ENCODE data around the gene KIDINS220.

KIDINS220 gene

DNA sequence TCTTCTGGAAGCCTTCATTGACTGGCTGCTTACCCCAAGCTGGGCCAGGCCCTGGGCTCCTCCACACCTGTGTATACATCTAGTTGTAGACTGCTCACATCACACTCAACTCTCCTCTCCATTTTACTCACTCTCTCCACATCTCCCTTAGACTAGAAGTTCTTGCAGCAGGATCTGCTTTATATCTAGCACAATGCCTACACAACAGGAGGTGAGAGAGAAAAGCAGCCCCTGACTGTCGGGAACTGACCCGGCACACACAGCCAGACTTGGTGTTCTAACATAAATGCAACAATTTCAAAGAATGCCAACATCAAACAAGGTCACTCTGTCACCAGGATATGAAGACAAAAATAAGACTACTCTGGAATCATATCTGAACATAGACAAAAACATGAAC lies 5.9 kb downstream of the KIDINS220 start:
- ChIA-PET POLR2A (no interaction called here), CTCF (interaction anchor here (1.0 to 1.1 kb wide), 2 partner anchors 9 to 18 kb away, joined by 4 read pairs; no protein-coding TSS in a partner anchor)
- Histone ChIP-seq H3K36me3 (ENCODE audit: control insufficient read depth in 4 of 4, insufficient read depth in 4 of 4, low read length in 3 of 4) (peaks cover 0 to 2% (median 0%) of the 10 kb centered on the region in 4 experiments), H3K9me3 (ENCODE audit: control extremely low read depth in 1 of 5, control insufficient read depth in 4 of 5, insufficient read depth in 2 of 5, low read depth in 1 of 5, low read length in 4 of 5) (no peaks in the 10 kb centered on the region), H3K4me3 (ENCODE audit: control insufficient read depth in 1 of 7, extremely low read depth in 1 of 7, insufficient read depth in 4 of 7, low read depth in 2 of 7, low read length in 6 of 7) (no peak overlapping the region), H3K27ac (ENCODE audit: insufficient read depth in 1 of 2, low read depth in 1 of 2, low read length in 2 of 2, poor library complexity in 1 of 2, severe bottlenecking in 2 of 2) (no peak overlapping the region), H3K4me1 (ENCODE audit: control extremely low read depth in 1 of 4, control insufficient read depth in 4 of 4, insufficient read depth in 4 of 4, low read length in 3 of 4) (peaks cover 3 to 6% (median 6%) of the 10 kb centered on the region in 4 experiments), H3K27me3 (replicated peaks in 2 of 5; ENCODE audit: control insufficient read depth in 4 of 5, insufficient read depth in 5 of 5, low read length in 4 of 5) (no peaks in the 10 kb centered on the region)
- no peak for DNase-seq
- WGBS (ENCODE audit: insufficient coverage), result 100% methylated on average over 2 of the region's 2 CpGs

- ChIA-PET POLR2A (interaction anchor here (1.7 kb wide), 1 partner anchor 10 kb away, joined by 6 read pairs; the partner anchor contains the start of gene KIDINS220), CTCF (interaction anchor here (0.5 kb wide), 1 partner anchor 51 kb away, joined by 3 read pairs; no protein-coding TSS in a partner anchor)
- DNase-seq, result no peak
- no peaks in the 10 kb centered on the region for H3K9me3 ChIP-seq (ENCODE audit: control extremely low read depth in 1 of 5, control insufficient read depth in 4 of 5, insufficient read depth in 2 of 5, low read depth in 1 of 5, low read length in 4 of 5)
- H3K36me3 ChIP-seq (ENCODE audit: control insufficient read depth in 4 of 4, insufficient read depth in 4 of 4, low read length in 3 of 4), result peaks cover 2 to 15% (median 5%) of the 10 kb centered on the region in 4 experiments
- H3K4me3 ChIP-seq (ENCODE audit: control insufficient read depth in 1 of 7, extremely low read depth in 1 of 7, insufficient read depth in 4 of 7, low read depth in 2 of 7, low read length in 6 of 7), result no peak overlapping the region
- no peak overlapping the region for H3K27ac ChIP-seq (ENCODE audit: insufficient read depth in 1 of 2, low read depth in 1 of 2, low read length in 2 of 2, poor library complexity in 1 of 2, severe bottlenecking in 2 of 2)
- H3K4me1 ChIP-seq (ENCODE audit: control extremely low read depth in 1 of 4, control insufficient read depth in 4 of 4, insufficient read depth in 4 of 4, low read length in 3 of 4), result no peaks in the 10 kb centered on the region
- WGBS (ENCODE audit: insufficient coverage), result 96% methylated on average over 2 of the region's 2 CpGs
- H3K27me3 ChIP-seq (replicated peaks in 2 of 5; ENCODE audit: control insufficient read depth in 4 of 5, insufficient read depth in 5 of 5, low read length in 4 of 5), result no peaks in the 10 kb centered on the region
Measured at GRCh38 chr2:8827729-8828128, 9.7 kb downstream of the KIDINS220 start.

- Histone ChIP-seq H3K36me3 (ENCODE audit: control insufficient read depth in 4 of 4, insufficient read depth in 4 of 4, low read length in 3 of 4) (peaks cover 2 to 27% (median 9%) of the 10 kb centered on the region in 4 experiments), H3K4me3 (ENCODE audit: control insufficient read depth in 1 of 7, extremely low read depth in 1 of 7, insufficient read depth in 4 of 7, low read depth in 2 of 7, low read length in 6 of 7) (no peak overlapping the region), H3K27me3 (replicated peaks in 2 of 5; ENCODE audit: control insufficient read depth in 4 of 5, insufficient read depth in 5 of 5, low read length in 4 of 5) (no peaks in the 10 kb centered on the region), H3K9me3 (ENCODE audit: control extremely low read depth in 1 of 5, control insufficient read depth in 4 of 5, insufficient read depth in 2 of 5, low read depth in 1 of 5, low read length in 4 of 5) (no peaks in the 10 kb centered on the region), H3K27ac (ENCODE audit: insufficient read depth in 1 of 2, low read depth in 1 of 2, low read length in 2 of 2, poor library complexity in 1 of 2, severe bottlenecking in 2 of 2) (peak overlapping the region in 1 of 2 experiments; percentile 14), H3K4me1 (ENCODE audit: control extremely low read depth in 1 of 4, control insufficient read depth in 4 of 4, insufficient read depth in 4 of 4, low read length in 3 of 4) (peaks cover 0 to 14% (median 0%) of the 10 kb centered on the region in 4 experiments)
- ChIA-PET POLR2A (no interaction called here), CTCF (interaction anchor here (1.4 to 1.6 kb wide), 2 partner anchors 9 to 1619 kb away, joined by 3 to 4 read pairs; no protein-coding TSS in a partner anchor)
- no peak for DNase-seq
- WGBS (ENCODE audit: insufficient coverage), result 90% methylated on average over 3 of the region's 4 CpGs
Measured at GRCh38 chr2:8822218-8822617, 15.2 kb downstream of the KIDINS220 start.

- ChIA-PET CTCF (no interaction called here), POLR2A (no interaction called here)
- WGBS (ENCODE audit: insufficient coverage), result 75% methylated on average over 4 of the region's 8 CpGs
Measured at GRCh38 chr2:8821276-8822217, 15.9 kb downstream of the KIDINS220 start.

DNA sequence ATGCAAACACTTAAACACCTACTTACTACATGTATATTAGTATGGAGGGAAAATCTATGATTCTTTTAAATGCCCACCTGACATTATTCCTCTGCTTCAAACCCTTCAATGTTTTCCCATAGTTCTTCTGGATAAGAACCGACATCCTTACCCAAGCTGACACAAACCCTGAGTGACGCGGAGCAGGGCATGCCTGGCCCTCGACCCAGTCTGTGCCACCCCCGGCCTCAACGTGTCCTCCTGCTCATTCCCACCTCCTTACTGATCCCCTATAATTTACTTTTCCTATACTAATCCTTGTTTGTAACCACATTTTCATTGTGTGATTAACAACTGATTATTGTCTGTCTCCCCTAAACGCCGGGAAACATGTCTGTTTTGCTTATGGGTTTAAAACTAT lies 17.5 kb downstream of the KIDINS220 start:
- DNase-seq, result no peak
- POLR2A ChIA-PET, result no interaction called here
- no peaks in the 10 kb centered on the region for H3K27me3 ChIP-seq (replicated peaks in 2 of 5; ENCODE audit: control insufficient read depth in 4 of 5, insufficient read depth in 5 of 5, low read length in 4 of 5)
- H3K4me1 ChIP-seq (ENCODE audit: control extremely low read depth in 1 of 4, control insufficient read depth in 4 of 4, insufficient read depth in 4 of 4, low read length in 3 of 4), result peaks cover 0 to 14% (median 0%) of the 10 kb centered on the region in 4 experiments
- no peak overlapping the region for H3K27ac ChIP-seq (ENCODE audit: insufficient read depth in 1 of 2, low read depth in 1 of 2, low read length in 2 of 2, poor library complexity in 1 of 2, severe bottlenecking in 2 of 2)
- no peak overlapping the region for H3K4me3 ChIP-seq (ENCODE audit: control insufficient read depth in 1 of 7, extremely low read depth in 1 of 7, insufficient read depth in 4 of 7, low read depth in 2 of 7, low read length in 6 of 7)
- CTCF ChIA-PET, result interaction anchor here (0.6 kb wide), 1 partner anchor 515 kb away, joined by 3 read pairs; no protein-coding TSS in a partner anchor
- no peaks in the 10 kb centered on the region for H3K9me3 ChIP-seq (ENCODE audit: control extremely low read depth in 1 of 5, control insufficient read depth in 4 of 5, insufficient read depth in 2 of 5, low read depth in 1 of 5, low read length in 4 of 5)
- WGBS (ENCODE audit: insufficient coverage), result 91% methylated on average over 6 of the region's 8 CpGs
- H3K36me3 ChIP-seq (ENCODE audit: control insufficient read depth in 4 of 4, insufficient read depth in 4 of 4, low read length in 3 of 4), result peaks cover 3 to 27% (median 14%) of the 10 kb centered on the region in 4 experiments

More at GRCh38 chr2:8821276-8822217, 15.9 kb downstream of the KIDINS220 start:
- Histone ChIP-seq H3K4me1 (ENCODE audit: control extremely low read depth in 1 of 4, control insufficient read depth in 4 of 4, insufficient read depth in 4 of 4, low read length in 3 of 4) (peaks cover 0 to 14% (median 0%) of the 10 kb centered on the region in 4 experiments), H3K27me3 (replicated peaks in 2 of 5; ENCODE audit: control insufficient read depth in 4 of 5, insufficient read depth in 5 of 5, low read length in 4 of 5) (no peaks in the 10 kb centered on the region), H3K4me3 (ENCODE audit: control insufficient read depth in 1 of 7, extremely low read depth in 1 of 7, insufficient read depth in 4 of 7, low read depth in 2 of 7, low read length in 6 of 7) (no peak overlapping the region), H3K36me3 (ENCODE audit: control insufficient read depth in 4 of 4, insufficient read depth in 4 of 4, low read length in 3 of 4) (peaks cover 1 to 27% (median 11%) of the 10 kb centered on the region in 4 experiments), H3K27ac (ENCODE audit: insufficient read depth in 1 of 2, low read depth in 1 of 2, low read length in 2 of 2, poor library complexity in 1 of 2, severe bottlenecking in 2 of 2) (no peak overlapping the region), H3K9me3 (ENCODE audit: control extremely low read depth in 1 of 5, control insufficient read depth in 4 of 5, insufficient read depth in 2 of 5, low read depth in 1 of 5, low read length in 4 of 5) (no peaks in the 10 kb centered on the region)
- DNase-seq, result no peak

GRCh38 chr2:8819194-8819593 lies 18.2 kb downstream of the KIDINS220 start:
- Histone ChIP-seq H3K4me3 (ENCODE audit: control insufficient read depth in 1 of 7, extremely low read depth in 1 of 7, insufficient read depth in 4 of 7, low read depth in 2 of 7, low read length in 6 of 7) (no peak overlapping the region), H3K27me3 (replicated peaks in 2 of 5; ENCODE audit: control insufficient read depth in 4 of 5, insufficient read depth in 5 of 5, low read length in 4 of 5) (no peaks in the 10 kb centered on the region), H3K36me3 (ENCODE audit: control insufficient read depth in 4 of 4, insufficient read depth in 4 of 4, low read length in 3 of 4) (peaks cover 6 to 28% (median 15%) of the 10 kb centered on the region in 4 experiments), H3K4me1 (ENCODE audit: control extremely low read depth in 1 of 4, control insufficient read depth in 4 of 4, insufficient read depth in 4 of 4, low read length in 3 of 4) (peaks cover 0 to 14% (median 0%) of the 10 kb centered on the region in 4 experiments), H3K27ac (ENCODE audit: insufficient read depth in 1 of 2, low read depth in 1 of 2, low read length in 2 of 2, poor library complexity in 1 of 2, severe bottlenecking in 2 of 2) (no peak overlapping the region), H3K9me3 (ENCODE audit: control extremely low read depth in 1 of 5, control insufficient read depth in 4 of 5, insufficient read depth in 2 of 5, low read depth in 1 of 5, low read length in 4 of 5) (no peaks in the 10 kb centered on the region)
- CTCF ChIA-PET, result interaction anchor here (1.5 kb wide), 1 partner anchor 11 kb away, joined by 3 read pairs; no protein-coding TSS in a partner anchor
- DNase-seq, result no peak
- 95% methylated on average over 4 of the region's 5 CpGs for WGBS (ENCODE audit: insufficient coverage)
- POLR2A ChIA-PET, result no interaction called here

- no peaks in the 10 kb centered on the region for H3K27me3 ChIP-seq (replicated peaks in 2 of 5; ENCODE audit: control insufficient read depth in 4 of 5, insufficient read depth in 5 of 5, low read length in 4 of 5)
- ChIA-PET CTCF (interaction anchor here (1.4 kb wide), 1 partner anchor 13 kb away, joined by 3 read pairs; no protein-coding TSS in a partner anchor), POLR2A (no interaction called here)
- H3K9me3 ChIP-seq (ENCODE audit: control extremely low read depth in 1 of 5, control insufficient read depth in 4 of 5, insufficient read depth in 2 of 5, low read depth in 1 of 5, low read length in 4 of 5), result no peaks in the 10 kb centered on the region
- H3K27ac ChIP-seq (ENCODE audit: insufficient read depth in 1 of 2, low read depth in 1 of 2, low read length in 2 of 2, poor library complexity in 1 of 2, severe bottlenecking in 2 of 2), result no peak overlapping the region
- H3K36me3 ChIP-seq (ENCODE audit: control insufficient read depth in 4 of 4, insufficient read depth in 4 of 4, low read length in 3 of 4), result peaks cover 6 to 33% (median 14%) of the 10 kb centered on the region in 4 experiments
- WGBS (ENCODE audit: insufficient coverage), result no CpG with 5 or more reads among the region's 1 CpG
- H3K4me1 ChIP-seq (ENCODE audit: control extremely low read depth in 1 of 4, control insufficient read depth in 4 of 4, insufficient read depth in 4 of 4, low read length in 3 of 4), result peaks cover 0 to 11% (median 0%) of the 10 kb centered on the region in 4 experiments
- no peak for DNase-seq
- no peak overlapping the region for H3K4me3 ChIP-seq (ENCODE audit: control insufficient read depth in 1 of 7, extremely low read depth in 1 of 7, insufficient read depth in 4 of 7, low read depth in 2 of 7, low read length in 6 of 7)
Measured at GRCh38 chr2:8817221-8817620, 20.2 kb downstream of the KIDINS220 start.
